SK-N-SH (cell line): ENCODE measurements around the gene ERGIC1.
A peak's percentile ranks its signal among the peaks of the same experiment; 100 is the strongest.

Experiments used
- CHD2 ChIP-seq: fragments of 150-350 bp; IDR thresholded peaks from 2 replicates; pipeline ENCODE4 v1.6.1; 2018; ENCODE audit warnings: low read length; ENCODE audit not compliant: partially characterized antibody
- CTCF ChIP-seq: fragments of 200-600 bp; sonication (generic); IDR thresholded peaks from 2 replicates; pipeline ENCODE4 v1.6.1; 2017; ENCODE audit warnings: antibody characterized with exemption, mild to moderate bottlenecking, moderate library complexity
- ELF1 ChIP-seq: IDR thresholded peaks from 2 replicates; pipeline ENCODE4 v1.4.0; 2012
- EZH2phosphoT487 ChIP-seq: fragments of 200-600 bp; sonication (generic); IDR thresholded peaks from 2 replicates; pipeline ENCODE4 v1.6.1; 2017; ENCODE audit warnings: low read depth, mixed run types, mild to moderate bottlenecking, antibody characterized with exemption, moderate library complexity, borderline replicate concordance
- FOXM1 ChIP-seq: IDR thresholded peaks from 2 replicates; pipeline ENCODE4 v1.4.0; 2012; ENCODE audit warnings: low read depth, mild to moderate bottlenecking
- REST ChIP-seq: IDR thresholded peaks from 2 replicates; pipeline ENCODE4 v1.6.1; 2012; ENCODE audit warnings: mild to moderate bottlenecking, low read depth, low read length, moderate library complexity
- RFX5 ChIP-seq: IDR thresholded peaks from 2 replicates; pipeline ENCODE4 v1.6.1; 2012; ENCODE audit warnings: mild to moderate bottlenecking, improper control_type of control experiment, low read length
- RXRA ChIP-seq: IDR thresholded peaks from 2 replicates; pipeline ENCODE4 v1.4.0; 2012; ENCODE audit warnings: low read depth, mild to moderate bottlenecking, borderline replicate concordance

- TF ChIP-seq CTCF (no peak), FOXM1 (no peak), RFX5 (no peak), REST (no peak), RXRA (peak; percentile 38; the same call in 1 of the 2 replicates), EZH2phosphoT487 (no peak), ELF1 (no peak), CHD2 (no peak)
These were observed 109.3 kb downstream of the ERGIC1 start for GRCh38 chr5:172943283-172943841.
